LHCN-M2 (cell line): ENCODE data around the gene ACSM4. TPM values are rescaled to one million over a fixed set of nuclear protein-coding genes. Genes with fewer than 3 reads are reported as not detected.
A peak's percentile ranks its signal among the peaks of the same experiment; 100 is the strongest.
"Not testable (repeated sequence)": the region's sequence is repeated elsewhere in the genome, so short reads cannot be mapped to it uniquely, and the experiment has no call there.

ENCODE experiments used
- DNase-seq: peaks from one replicate; pipeline ENCODE4 v3.0.0-alpha.2; 2012; ENCODE audit warnings: low read depth
- polyA plus RNA-seq: library from polyadenylated mRNA; unstranded; fragments of >200 nt; gene quantifications from one replicate; pipeline ENCODE4 v1.2.1, GENCODE V29; 2012; ENCODE audit warnings: missing spikeins
- total RNA-seq: library from RNA; depleted of rRNA; stranded (reverse); fragments of >200 nt; gene quantifications from 2 replicates; pipeline ENCODE4 v1.2.3, GENCODE V29; 2014; rRNA removed

Gene ACSM4, protein sequence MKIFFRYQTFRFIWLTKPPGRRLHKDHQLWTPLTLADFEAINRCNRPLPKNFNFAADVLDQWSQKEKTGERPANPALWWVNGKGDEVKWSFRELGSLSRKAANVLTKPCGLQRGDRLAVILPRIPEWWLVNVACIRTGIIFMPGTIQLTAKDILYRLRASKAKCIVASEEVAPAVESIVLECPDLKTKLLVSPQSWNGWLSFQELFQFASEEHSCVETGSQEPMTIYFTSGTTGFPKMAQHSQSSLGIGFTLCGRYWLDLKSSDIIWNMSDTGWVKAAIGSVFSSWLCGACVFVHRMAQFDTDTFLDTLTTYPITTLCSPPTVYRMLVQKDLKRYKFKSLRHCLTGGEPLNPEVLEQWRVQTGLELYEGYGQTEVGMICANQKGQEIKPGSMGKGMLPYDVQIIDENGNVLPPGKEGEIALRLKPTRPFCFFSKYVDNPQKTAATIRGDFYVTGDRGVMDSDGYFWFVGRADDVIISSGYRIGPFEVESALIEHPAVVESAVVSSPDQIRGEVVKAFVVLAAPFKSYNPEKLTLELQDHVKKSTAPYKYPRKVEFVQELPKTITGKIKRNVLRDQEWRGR
- total RNA-seq: not detected in 2 replicates
- polyA plus RNA-seq: not detected

DNA sequence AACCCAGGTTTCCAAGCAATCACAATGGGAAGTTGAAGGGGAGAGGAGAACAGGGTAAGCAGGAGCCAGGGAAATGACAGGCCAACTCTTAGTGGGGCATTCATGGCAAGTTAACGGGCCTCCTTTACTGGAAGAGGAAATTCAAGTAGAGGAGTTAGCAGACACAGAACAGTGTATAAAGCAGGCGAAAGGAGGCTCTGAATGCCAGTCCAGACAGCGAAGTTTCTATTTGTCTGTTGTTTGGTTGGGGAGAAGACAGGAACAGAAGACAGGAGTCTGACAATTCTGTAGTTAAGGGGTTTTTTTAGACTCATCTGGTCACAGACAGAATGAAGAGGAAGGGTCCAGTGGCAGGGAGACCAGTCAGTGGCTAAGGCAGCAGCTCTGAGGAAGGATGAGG lies at the start of gene ACSM4:
Gene ACSM4, plus strand, starts transcription at position 301 of the 400 bp plus-strand sequence. CDS start 260 bp downstream, outside the sequence.
- DNase-seq: no peak

DNA sequence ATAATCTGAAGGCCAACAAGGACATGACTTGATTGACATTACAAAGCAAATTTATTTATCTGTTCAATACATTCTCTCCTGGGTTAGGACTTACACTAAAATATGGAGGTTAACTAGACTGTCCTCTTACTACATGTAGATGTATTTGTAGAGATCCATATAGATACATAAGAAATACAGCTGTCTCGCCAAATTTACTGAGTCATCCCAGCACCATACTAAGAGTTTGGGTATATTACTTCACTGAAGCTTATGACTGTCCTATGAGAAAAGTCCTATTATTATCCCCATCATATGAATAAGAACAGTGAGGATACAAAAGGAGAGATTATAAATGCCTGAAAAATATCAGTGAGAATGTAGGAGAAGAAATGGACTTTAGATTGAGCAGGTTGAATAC lies 44.8 kb upstream of the ACSM4 start:
- no peak for DNase-seq

DNA sequence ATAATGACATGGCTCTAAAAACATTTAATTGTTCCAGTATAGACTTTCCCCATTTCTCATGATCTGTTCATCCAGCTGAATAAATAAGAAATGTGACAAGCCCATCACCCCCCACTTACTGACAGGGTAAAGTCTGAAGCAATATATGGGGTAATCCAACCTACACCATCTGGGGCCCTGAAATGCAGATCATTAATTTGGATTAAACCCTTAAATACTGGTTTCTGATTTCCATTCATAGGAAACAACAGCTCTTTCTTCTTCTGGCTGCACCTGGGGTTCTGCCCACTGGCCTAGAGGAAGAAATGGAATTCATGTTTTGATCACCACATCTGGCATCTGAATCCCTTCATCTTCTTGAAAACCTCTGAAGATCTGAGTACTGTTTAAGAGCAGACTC lies 39.3 kb upstream of the ACSM4 start:
- no peak for DNase-seq

DNA sequence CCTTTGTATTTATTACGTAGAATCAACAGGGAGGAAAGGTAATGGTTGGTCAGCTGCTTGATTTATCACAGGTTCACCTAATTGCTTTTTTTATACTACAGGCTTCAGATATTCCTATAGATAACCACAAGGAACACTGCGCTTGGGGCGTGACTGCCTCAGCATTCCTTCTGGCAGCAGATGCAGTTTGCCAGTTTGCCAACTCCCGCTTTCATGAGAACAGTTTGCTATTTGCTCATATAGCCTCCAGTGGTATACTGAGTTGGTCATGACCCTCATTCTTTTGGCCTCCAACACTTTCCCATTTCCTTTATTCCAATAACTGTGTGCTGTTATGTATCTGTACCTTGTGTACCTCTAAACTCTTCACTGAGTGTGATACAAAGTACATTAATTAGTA lies 38.6 kb upstream of the ACSM4 start:
- no peak for DNase-seq

DNA sequence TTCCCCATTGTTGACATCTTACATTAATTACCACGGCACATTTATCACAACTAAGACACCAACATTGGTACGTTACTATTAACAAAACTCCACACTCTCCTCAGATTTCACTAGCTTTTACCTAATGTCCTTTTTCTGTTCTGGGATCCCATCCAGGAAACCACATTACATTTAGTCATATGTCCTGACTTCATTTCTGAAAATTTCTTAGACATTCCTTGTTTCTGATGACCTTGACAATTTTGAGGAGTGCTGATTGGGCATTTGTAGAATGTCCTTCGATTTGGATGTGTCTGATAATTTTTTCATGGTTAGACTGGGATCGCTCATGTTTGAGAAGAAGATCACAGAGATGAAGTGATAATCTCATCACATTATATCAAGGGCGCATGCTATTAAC lies 34.6 kb upstream of the ACSM4 start:
- DNase-seq: peak; percentile 38

DNA sequence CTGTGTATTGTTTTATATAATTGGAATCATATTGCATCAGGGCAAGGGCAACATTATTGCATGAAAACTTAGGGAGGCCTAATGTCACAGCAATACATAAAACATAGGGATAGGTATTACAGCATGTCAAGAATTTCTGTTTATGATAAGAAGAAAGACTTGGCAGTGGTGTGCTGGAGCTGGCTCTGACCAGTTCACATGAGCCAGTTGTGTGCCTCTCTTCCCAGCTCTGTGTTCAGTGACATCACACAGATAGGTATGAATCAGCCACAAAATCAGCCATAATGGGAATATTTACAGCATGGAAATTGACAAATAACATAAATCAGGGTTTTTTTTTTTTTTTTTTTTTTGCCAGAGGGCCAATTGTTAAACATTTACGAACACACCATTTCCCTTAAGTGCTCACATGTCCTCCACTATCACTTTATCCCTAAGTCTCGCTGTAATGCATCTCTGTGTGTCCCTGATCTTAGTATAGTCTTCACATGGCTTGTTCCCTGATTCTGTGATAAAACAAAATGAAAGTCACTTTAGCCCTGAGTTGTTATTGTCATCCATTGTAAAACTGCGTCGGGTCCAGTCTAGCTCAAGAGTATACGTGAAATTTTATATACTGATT lies 31.9 kb upstream of the ACSM4 start:
- DNase-seq: peak; percentile 7

DNA sequence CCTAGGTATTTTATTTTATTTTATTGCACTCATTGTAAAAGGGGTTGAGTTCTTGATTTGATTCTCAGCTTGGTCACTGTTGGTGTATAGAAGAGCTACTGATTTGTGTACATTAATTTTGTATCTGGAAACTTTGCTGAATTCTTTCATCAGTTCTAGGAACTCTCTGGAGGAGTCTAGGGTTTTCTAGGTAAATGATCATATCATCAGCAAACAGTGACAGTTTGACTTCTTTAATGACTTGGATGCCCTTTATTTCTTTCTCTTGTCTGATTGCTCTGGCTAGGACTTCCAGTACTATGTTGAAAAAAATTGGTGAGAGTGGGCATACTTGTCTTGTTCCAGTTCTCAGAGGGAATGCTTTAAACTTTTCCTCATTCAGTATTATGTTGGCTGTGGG lies 28.4 kb upstream of the ACSM4 start:
- not testable (repeated sequence) for DNase-seq

DNA sequence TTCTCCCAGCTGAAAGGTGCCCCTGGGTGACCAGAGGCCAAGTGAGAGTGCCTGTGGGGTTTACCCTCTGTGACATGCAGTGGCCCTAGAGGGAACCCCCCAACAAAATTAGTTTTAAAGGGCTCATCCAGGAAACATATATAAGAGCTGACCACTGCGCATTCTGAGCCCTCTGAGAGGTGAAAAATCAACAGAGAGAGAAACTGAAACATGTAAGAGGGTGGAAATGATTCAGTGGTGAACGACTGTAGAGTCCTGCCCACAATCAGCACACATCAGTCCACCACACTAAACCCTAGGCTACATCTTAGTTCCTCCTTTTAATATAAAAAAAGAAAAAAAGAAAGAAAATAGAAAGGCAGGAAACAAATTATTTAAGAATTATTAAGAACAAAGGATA lies 21.0 kb upstream of the ACSM4 start:
- no peak for DNase-seq

DNA sequence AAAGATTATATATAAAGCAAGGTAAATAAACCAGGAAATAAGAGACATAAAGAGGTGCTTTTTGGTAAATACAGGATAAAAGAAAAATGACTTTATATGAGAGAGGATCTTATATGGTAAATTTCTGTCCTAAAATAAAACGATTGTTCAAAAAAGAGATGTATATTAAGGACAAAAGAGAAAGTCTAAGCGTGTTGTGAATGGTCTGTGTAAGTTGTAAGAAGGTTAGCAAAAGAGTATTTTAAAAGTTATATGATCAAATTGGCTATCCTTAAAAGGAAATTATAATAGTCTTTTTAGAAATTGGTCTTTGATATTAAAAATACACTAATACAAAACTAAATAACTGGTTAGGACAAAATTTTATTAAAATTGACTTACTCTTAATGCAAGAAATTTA lies 14.1 kb upstream of the ACSM4 start:
- DNase-seq: peak; percentile 34

DNA sequence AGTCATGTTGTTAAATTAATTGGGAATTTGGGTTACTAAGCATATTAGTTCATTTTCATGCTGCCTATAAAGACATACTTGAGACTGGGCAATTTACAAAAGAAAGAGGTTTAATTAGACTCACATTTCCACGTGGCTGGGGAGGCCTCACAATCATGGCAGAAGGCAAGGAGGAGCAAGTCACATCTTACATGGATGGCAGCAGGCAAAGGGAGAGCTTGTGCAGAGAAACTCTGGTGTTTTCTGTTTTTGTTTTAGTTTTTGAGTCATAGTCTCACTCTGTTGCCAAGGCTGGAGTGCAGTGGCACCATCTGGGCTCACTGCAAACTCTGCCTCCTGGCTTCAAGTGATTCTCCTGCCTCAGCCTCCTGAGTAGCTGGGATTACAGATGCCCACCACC lies 13.3 kb upstream of the ACSM4 start:
- DNase-seq: not testable (repeated sequence)

DNA sequence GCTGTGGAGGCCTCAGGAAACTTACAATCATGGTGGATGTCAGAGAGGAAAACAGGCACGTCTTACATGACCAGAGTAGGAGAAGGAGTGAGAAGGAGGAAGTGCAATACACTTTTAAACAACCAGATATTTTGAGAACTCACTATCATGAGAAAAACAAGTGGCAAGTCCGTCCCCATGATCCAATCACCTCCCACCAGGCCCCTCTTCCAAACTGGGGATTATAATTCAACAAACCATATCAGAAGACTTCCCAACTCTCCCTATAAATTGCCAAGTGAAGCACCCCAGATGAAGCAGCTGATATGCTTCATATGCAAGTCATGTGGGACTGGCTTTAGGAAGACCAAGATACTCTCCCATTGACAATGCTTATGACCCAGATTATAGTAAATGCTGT lies 11.6 kb upstream of the ACSM4 start:
- no peak for DNase-seq

DNA sequence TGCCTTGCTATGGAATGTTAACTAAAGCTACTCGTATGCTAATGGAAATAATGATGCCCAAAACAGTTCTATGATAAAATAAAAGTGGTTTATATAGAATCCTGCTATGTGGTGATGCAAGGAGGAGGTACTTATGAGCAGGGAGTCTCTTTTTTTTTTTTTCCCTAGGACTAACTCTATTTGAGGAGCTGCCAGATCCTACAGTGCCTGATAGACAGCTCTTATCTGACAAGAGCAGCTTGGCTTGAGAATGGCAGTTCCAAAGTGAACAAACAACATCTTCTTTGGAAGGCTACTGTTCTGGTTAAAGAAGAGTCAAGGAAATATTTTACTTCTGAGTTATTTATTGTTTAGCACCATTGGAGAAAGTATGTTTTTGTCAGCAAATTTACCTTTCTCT lies 10.2 kb upstream of the ACSM4 start:
- DNase-seq: no peak

DNA sequence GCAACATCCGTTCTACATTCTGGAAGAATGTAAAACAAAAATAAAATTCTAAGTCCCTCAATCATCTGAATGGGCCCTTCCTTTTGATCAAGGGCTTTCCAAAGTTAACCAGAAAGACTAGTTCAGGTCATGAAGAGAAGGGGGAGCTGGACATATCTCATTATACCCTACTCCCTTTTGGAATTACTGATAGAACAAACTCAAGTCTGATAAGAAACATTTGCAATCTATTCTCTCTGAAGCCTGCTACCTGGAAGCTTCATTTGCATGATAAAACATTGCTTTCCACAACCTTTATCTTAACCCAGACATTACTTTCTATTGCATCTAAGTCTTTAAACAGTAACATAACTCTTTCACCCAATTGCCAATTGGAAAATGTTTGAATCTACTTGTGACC lies 8.3 kb upstream of the ACSM4 start:
- DNase-seq: no peak

DNA sequence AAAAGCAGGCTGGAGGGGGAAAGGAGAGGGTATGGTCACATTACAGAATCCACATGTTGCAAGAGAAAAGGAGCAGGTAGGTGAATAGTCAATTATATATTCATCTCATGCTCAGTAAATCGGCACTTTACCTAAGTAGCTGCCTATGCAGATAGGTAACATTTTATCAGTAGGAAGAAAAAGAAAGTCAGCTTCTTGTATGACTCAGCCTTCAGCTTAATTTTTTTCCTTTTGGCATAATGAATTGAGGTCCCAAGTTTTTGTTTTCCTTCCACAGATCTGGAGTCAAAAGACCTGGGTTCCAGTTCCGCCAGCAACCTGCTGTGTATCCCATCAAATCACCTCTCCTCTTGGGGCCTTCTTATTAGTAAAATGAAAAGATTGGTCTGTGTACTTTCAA lies 6.0 kb upstream of the ACSM4 start:
- no peak for DNase-seq

DNA sequence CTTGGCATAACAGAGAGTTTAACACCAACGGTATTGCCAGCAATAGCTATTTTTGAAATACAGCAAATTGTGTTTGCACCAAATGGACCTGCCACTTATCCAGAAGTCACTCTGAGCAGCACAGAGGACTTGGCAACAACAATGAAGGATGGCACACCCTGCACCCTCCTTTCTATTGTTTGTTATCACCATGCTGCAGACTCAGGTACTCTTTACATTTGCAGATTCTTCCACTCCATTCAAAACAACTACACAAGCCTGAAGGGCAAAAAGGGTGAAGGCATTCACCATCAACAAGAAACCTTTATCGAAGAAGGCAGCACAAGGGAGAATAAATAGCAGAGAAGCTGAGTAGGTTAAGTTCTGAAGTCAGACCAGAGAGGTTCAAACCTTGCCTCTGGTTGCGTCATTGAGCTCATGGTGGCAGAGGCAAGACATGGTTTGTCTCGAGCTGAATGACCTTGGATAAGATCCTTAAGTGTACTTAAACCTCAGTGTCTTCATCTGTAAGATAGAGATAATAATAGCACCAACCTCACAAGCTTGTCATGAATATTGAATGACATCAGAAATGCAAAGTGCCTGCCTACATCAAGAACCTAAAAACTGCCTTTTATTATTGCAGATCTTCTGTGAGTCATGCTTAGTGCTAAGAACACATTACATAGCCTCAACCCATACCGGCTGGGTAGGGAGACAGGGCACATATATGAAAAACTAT lies 1.4 kb upstream of the ACSM4 start:
- peak; percentile 6 for DNase-seq

DNA sequence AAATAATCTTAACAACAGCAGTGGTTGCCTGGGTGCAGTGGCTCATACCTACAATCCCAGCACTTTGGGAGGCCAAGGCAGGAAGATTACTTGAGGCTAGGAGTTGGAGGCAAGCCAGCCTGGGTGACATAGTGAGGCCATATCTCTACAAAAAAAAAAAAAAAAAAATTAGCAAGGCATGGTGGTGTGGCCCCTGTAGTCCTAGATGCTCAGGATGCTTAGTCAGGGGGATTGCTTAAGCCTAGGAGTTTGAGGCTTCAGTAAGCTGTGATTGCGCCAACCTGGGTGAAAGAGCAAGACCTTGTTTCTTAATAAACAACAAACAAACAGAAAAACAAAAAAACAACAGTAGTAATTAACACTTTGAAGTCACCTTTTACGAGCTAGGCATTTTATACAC lies 642 bp upstream of the ACSM4 start:
- peak; percentile 6 for DNase-seq

DNA sequence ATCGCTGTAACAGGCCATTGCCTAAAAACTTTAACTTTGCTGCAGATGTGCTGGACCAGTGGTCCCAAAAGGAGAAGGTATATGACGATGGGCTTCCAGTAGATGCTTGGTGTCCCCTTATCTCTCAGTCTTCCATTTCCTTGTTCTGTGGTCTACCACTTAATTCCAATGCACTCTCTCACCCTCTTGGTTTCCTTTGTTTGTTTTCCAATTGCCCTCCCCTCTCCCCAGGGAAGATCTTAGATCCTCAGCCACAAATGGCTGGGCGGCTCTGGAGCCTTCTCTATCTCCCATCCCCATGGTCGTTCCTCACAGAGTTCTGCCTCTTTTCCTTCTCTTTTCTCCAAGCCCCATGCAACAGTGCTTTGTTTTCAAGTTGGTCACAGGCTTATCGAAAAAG lies 584 bp downstream of the ACSM4 start:
- DNase-seq: no peak

DNA sequence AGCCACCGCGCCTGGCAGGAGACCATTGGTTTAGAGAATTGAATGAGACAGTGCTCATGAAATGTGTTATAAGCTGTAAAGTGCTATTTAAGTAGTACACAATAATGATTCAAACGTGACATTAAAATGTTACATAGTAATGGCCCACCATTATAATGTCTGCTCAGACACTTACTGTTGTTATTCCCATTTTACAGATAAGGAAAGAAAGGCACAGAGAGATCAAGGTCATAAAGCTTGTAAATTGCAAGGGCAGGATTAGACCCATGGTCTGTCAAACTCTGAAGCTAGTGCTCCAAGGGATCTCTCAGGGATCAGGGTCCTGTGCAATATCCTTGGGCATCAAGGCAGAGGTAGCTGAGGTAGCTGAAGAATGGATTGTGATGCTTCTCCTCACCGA lies 6.2 kb downstream of the ACSM4 start:
- DNase-seq: no peak

DNA sequence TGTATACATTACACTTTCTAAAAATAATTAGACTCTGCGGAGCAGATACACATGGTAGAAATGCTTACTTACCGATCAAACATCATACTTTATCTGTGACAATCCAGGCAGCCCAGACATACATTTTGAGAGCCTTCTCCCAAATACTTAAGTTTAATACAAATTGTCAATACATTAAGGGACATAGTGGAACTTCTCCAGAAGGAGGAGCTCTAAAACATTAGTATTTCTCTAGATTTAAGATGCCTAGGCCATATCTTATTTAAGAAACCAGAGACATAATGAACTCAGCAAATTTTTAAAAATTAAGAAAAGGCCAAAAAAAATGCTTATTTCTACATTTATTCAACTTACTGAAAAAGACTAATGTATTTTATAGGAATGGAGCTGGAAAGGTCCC lies 16.1 kb downstream of the ACSM4 start:
- DNase-seq: no peak

DNA sequence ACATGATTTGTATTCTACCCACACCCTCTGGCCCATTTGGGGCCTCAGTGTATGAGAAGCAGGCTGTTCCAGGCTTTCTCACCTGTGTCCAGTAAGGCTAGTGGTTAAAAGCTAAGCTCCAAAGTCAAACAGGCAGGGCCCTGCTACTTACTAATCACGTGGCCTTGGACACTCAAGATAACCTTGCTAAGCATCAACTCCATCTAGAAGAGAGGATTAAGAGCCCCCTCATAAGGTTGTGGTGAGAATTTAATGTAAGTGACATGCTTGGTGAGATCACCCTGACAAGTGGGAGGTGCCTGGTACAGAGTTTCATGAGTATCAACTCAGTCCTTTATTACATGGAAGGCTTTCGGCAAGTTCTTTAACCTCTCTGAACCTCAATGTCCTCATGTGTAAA lies 17.8 kb downstream of the ACSM4 start:
- DNase-seq: no peak

DNA sequence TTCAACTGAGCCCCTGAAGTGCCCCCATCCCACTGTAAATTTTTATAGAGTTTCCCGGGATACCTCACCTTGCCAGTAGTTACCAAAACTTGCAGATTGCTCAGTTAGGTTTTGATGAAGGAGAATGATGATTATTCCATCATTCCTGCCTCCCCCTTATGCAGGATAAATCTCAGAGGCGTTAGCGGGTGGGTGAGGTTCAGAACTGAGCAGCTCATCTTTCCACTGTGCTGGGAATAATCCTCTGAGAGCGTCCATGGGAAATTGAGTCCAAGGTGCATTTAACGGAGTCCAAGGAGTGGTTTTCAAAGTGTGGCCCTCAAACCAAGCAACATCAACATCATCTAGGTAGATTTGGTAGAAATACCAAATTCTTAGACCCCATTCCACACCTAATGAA lies 18.7 kb downstream of the ACSM4 start:
- DNase-seq: no peak

DNA sequence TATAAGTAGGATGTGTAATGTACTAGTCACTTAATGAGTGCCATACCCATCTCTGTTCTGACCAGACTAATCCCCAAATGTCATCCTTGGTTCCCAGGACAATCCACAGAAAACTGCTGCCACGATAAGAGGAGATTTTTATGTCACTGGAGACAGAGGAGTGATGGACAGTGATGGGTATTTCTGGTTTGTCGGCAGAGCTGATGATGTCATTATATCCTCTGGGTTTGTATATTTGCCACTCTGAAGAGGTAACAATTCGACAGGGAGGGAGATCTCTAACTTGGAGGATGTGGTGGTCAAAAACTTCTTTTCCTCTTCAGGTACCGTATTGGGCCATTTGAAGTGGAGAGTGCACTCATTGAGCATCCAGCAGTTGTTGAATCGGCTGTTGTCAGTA lies 20.3 kb downstream of the ACSM4 start:
- DNase-seq: no peak
